Measurements from ENCODE around the gene CDON.

- TF ChIP-seq, protein P1, sequence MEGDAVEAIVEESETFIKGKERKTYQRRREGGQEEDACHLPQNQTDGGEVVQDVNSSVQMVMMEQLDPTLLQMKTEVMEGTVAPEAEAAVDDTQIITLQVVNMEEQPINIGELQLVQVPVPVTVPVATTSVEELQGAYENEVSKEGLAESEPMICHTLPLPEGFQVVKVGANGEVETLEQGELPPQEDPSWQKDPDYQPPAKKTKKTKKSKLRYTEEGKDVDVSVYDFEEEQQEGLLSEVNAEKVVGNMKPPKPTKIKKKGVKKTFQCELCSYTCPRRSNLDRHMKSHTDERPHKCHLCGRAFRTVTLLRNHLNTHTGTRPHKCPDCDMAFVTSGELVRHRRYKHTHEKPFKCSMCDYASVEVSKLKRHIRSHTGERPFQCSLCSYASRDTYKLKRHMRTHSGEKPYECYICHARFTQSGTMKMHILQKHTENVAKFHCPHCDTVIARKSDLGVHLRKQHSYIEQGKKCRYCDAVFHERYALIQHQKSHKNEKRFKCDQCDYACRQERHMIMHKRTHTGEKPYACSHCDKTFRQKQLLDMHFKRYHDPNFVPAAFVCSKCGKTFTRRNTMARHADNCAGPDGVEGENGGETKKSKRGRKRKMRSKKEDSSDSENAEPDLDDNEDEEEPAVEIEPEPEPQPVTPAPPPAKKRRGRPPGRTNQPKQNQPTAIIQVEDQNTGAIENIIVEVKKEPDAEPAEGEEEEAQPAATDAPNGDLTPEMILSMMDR (IDR thresholded peaks at IDR 0.05): no peak
- no peak for TF ChIP-seq ZFX (IDR thresholded peaks at IDR 0.05; ENCODE audit: borderline replicate concordance)
These were observed 136.0 kb downstream of the CDON start for GRCh38 chr11:125926682-125927081.

Measured in 22Rv1 (cell line).